ENCODE results near the gene MYL1.

DNA sequence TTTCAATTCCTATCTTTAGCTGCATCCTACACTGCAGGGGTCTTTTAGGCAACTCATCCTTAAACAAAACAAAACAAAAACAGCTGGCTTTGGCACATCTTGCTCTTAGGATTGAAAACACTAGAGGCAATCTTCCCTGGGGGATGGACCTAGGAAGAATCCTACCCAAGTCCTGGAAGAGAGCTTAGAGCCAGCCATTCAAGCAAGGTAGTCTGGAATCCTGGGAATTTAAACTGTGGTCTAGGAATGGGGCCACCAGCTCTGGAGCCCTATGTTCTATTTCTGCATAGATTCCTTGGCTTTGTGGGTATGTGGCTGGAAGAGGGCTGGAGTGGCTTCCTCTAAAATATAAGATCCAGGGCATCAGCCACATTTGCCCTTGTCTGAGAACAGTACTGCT lies 27.7 kb downstream of the MYL1 start:
- TF ChIP-seq, protein P1, sequence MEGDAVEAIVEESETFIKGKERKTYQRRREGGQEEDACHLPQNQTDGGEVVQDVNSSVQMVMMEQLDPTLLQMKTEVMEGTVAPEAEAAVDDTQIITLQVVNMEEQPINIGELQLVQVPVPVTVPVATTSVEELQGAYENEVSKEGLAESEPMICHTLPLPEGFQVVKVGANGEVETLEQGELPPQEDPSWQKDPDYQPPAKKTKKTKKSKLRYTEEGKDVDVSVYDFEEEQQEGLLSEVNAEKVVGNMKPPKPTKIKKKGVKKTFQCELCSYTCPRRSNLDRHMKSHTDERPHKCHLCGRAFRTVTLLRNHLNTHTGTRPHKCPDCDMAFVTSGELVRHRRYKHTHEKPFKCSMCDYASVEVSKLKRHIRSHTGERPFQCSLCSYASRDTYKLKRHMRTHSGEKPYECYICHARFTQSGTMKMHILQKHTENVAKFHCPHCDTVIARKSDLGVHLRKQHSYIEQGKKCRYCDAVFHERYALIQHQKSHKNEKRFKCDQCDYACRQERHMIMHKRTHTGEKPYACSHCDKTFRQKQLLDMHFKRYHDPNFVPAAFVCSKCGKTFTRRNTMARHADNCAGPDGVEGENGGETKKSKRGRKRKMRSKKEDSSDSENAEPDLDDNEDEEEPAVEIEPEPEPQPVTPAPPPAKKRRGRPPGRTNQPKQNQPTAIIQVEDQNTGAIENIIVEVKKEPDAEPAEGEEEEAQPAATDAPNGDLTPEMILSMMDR (IDR thresholded peaks at IDR 0.05) = no peak
- TF ChIP-seq POLR2A (IDR thresholded peaks at IDR 0.05) (no peak), EP300 (IDR thresholded peaks at IDR 0.05) (no peak)

All from ovary (tissue), 3 donors.